ENCODE results near the gene RNF157.
"Not testable (repeated sequence)": the region's sequence is repeated elsewhere in the genome, so short reads cannot be mapped to it uniquely, and the experiment has no call there.

The RNF157 gene

DNA sequence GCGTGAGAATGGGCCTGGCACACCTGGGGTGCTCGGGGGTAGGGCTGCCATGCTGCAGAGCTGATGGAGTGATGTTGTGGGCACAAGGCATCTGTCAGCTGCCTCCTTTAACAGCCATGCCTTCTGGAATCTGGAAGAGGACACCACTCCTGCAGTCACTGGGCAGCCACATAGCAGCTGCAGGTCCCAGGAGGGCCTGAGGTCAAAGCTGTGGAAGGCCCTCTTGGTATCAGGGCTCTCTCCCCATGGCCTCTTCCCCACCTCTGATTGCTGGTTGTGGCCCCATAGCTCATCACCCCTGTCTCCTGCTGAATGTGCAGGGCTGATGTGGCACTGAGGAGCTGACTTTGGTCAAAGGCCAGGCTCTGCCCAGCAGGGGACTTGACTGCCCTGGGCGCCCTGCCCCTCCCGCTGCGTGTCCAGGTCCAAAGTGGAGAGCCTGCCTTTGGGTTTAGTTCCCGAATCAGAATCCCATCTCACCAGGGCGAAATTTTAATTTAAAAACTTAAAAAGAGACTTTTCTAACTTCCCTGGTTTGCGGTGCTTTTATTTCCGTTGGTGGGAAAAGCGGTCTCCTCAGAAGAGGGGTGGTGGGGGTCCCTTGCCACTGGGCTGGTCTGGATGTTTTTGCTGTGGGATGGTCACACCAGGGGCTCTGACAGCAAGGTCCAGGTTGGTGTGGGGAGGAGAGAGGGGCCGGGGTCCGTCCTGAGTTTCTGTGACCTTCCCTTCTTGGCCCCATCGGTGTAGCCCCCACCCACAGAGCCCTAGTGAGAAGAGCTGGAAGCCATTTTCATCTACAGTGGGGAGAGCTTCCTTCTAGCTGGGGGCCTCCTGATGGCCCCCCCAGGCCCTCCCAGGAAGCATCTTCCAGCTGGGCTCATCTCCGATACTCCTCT is 30.7 kb upstream of the RNF157 start:
- H3K4me3 ChIP-seq (ENCODE audit: low read depth, low read length), result no peak overlapping the region
- DNase-seq (ENCODE audit: low read depth), result no peak

- H3K4me3 ChIP-seq (ENCODE audit: low read depth, low read length), result no peak overlapping the region
- DNase-seq (ENCODE audit: low read depth), result no peak
These were observed 29.9 kb upstream of the RNF157 start for GRCh38 chr17:76270127-76270592.

- no peak overlapping the region for H3K4me3 ChIP-seq (ENCODE audit: low read depth, low read length)
- DNase-seq (ENCODE audit: low read depth), result no peak
These were observed 29.0 kb upstream of the RNF157 start for GRCh38 chr17:76268991-76269981.

GRCh38 chr17:76268015-76268749 is 27.9 kb upstream of the RNF157 start:
- DNase-seq (ENCODE audit: low read depth), result no peak
- no peak overlapping the region for H3K4me3 ChIP-seq (ENCODE audit: low read depth, low read length)

- DNase-seq (ENCODE audit: low read depth), result not testable (repeated sequence)
These were observed 27.3 kb upstream of the RNF157 start for GRCh38 chr17:76267581-76268001.

GRCh38 chr17:76267051-76267576 is 26.8 kb upstream of the RNF157 start:
- peak overlapping the region; percentile 70 for H3K4me3 ChIP-seq (ENCODE audit: low read depth, low read length)
- no peak for DNase-seq (ENCODE audit: low read depth)

More at GRCh38 chr17:76267581-76268001, 27.3 kb upstream of the RNF157 start:
- not testable (repeated sequence) for H3K4me3 ChIP-seq (ENCODE audit: low read depth, low read length)

DNA sequence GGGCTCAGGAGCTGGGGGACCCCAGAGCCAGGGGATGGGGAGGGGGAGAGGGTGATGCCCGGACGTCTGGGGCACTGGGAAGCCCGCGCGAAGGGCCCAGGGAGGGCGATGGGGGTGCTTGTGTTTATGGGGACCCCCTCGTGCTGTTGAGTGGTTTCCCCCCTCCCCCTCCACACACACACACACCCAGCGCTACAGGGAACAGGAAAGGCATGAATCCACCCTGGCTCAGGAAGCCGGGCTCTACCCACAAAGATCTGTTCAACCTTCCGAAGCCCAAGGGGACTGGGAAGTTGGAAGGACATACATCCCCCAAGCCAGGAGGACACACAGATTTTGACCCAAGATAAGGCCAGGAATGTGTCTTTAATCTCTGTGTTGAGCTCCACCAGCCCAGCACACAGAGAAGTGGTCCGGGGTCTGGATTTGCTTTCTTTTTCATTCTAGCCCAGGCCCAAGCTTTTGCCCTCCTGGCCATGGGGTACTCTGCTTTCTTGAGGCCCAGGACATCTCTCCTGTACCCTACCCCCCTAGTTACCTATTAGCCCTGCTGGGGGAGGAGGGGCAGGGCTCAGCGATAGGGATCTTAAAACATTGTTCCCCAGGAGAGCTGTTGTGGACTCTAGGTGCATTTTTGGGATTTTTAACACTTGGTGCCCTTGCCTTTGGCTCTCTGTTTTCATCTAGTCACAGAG is 26.1 kb upstream of the RNF157 start:
- DNase-seq (ENCODE audit: low read depth), result no peak
- H3K4me3 ChIP-seq (ENCODE audit: low read depth, low read length), result peak overlapping the region; percentile 70

GRCh38 chr17:76265624-76266243 is 25.4 kb upstream of the RNF157 start:
- DNase-seq (ENCODE audit: low read depth), result no peak
- peak overlapping the region; percentile 70 for H3K4me3 ChIP-seq (ENCODE audit: low read depth, low read length)

DNA sequence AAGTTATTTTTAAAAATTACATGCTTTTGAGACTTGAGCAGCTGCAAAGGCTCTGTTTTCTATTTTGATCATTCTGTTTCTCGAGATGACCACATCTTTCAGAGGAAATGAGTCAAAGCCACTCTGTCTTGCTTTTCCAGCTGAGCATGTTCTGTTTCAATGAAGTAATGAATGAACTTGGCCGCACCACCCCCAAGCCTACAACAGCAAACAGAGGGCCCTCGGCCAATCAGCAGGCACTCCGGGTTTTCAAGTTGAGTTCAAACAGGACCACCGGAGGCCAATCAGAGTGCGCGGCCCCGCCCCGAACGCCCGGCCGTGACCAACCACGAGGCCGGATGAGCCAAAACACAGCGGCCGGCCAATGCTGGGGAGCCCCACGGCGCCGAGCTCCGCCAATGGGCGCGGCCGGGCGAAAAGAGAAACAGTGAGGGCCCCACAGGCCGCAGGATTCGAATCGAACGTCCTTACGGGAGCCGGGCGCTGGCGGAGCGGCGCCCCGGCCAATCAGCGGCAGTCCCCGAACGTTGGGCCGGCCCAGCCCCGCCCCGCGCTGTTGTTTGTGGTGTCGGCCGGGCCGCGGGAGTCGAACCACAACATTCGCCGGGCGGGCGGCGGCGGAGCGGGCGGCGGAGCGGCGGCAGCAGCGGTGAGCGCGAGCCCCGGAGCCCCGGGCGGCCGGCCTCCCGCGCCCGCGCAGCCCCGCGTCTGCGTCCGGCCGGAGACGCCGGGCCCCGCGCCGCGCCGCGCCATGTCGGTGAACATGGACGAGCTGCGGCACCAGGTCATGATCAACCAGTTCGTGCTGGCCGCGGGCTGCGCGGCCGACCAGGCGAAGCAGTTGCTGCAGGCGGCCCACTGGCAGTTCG is 24.7 kb upstream of the RNF157 start, which contains the start of gene UBALD2:
Gene UBALD2, plus strand, starts transcription at position 594 of the 869 bp plus-strand sequence. Its CDS starts 158 bp downstream, at position 752.
- peak; percentile 99 for DNase-seq (ENCODE audit: low read depth)
- H3K4me3 ChIP-seq (ENCODE audit: low read depth, low read length), result peak within 1 kb of the TSS; percentile 70

- no peak overlapping the region for H3K4me3 ChIP-seq (ENCODE audit: low read depth, low read length)
- no peak for DNase-seq (ENCODE audit: low read depth)
These were observed 24.1 kb upstream of the RNF157 start for GRCh38 chr17:76264425-76264754.

GRCh38 chr17:76263896-76264295 is 23.6 kb upstream of the RNF157 start:
- DNase-seq (ENCODE audit: low read depth), result no peak
- H3K4me3 ChIP-seq (ENCODE audit: low read depth, low read length), result no peak overlapping the region

DNA sequence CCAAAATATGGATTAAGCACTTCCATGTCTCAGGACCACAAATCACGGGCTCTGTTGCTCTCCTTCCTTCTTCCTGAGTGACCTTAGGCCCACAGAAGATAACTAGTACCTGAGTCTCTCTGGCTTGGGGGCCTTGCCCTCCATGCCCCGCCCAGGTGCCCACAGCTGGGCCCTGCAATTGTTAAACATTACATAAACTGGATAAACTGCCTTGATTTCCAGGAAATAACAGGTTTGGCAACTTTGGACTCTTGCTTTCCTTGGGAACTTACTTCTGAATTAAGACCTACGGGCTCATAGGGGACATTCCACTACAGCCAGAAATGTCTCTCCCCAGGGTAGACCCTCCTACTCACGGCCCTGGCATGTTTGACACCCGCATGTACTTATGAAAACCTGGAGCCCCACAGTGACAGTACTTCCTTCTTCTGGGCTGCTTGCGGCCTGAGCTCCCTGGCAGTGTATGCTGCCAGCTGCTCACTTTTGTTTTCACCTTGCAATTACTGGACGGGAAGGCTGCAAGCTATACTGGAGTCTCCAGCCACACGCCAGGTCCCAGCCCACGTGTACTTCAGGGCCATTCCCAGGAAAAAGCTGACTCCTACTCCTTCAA is 22.5 kb upstream of the RNF157 start:
- H3K4me3 ChIP-seq (ENCODE audit: low read depth, low read length), result no peak overlapping the region
- no peak for DNase-seq (ENCODE audit: low read depth)

DNA sequence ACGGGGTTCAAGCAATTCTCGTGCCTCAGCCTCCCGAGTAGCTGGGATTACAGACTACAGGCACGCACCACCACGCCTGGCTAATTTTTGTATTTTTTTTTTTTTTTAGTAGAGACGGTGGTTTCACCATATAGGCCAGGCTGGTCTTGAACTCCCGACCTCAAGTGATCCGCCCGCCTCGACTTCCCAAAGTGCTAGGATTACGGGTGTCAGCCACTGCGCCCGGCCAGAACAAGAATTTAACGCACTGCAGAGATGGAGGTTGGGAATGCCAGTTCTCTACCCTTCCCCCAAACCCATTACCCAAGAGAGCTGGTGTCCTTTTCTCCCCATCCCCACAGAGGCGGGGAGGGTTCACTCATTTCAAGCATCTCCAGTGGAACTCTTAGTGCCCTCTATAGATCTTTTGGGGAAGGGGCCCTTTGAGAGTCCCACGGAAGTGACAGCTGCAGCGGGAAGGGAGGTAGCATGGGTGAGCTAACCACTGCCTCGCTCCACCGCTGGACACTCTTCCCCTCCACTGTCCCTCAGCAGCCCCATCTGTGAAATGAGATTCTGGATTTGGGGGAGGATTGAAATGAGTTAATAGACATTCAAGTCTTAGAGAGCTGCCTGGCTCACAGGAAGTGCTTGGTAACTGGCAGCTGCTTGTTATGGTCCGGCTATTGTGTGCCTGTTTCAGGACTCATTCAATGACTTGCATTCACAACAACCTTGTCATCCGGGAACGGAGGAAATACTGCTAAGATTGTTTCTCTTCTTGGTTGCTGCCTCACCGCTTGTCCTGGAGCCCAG is 21.3 kb upstream of the RNF157 start:
- no peak for DNase-seq (ENCODE audit: low read depth)

GRCh38 chr17:76260669-76261068 is 20.4 kb upstream of the RNF157 start:
- no peak for DNase-seq (ENCODE audit: low read depth)
- H3K4me3 ChIP-seq (ENCODE audit: low read depth, low read length), result no peak overlapping the region

More for the DNA sequence above, 21.3 kb upstream of the RNF157 start:
- H3K4me3 ChIP-seq (ENCODE audit: low read depth, low read length), result no peak overlapping the region

- H3K4me3 ChIP-seq (ENCODE audit: low read depth, low read length), result no peak overlapping the region
- no peak for DNase-seq (ENCODE audit: low read depth)
These were observed 19.9 kb upstream of the RNF157 start for GRCh38 chr17:76260220-76260619.

Measured in skeletal muscle cell (primary cell).